ENCODE measurements around the gene WNT5B.

The WNT5B gene

DNA sequence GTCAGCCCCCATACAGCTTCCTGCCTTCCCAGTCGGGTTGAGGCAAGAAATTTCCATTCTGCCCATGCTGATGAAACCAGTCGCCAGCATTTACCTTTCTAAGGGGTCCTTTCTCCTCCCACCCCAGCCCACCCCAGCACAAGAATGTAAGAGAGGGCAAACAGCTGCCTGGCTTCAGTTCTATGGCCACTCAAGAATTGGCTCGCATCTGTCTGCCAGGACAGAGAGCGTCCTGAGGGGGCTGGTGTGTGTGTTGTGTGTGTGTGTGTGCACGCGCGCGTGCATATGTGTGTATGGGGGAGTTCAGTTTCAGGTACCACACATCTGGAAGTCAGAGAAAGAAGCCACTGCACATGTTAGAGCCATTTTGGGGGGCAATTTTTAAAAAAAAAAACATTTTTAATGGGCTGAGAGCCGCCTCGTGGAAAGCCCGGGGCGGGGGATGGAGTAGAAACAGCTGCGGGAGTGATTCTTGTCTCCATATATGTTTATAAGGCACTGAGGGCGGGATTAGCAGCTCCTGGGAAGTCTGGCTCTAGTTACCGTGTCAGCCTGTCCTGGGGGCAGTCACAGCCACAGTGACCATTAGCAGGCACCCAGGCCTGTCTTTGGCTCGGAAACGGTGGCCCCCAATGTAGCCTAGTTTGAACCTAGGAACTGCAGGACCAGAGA, at the start of gene WNT5B:
TSS of gene WNT5B (plus strand) at position 566 of the 672 bp plus-strand sequence. CDS start 2,124 bp downstream, outside the sequence.
- no peak for DNase-seq (ENCODE audit: extremely low read depth in 1 of 2, low read depth in 1 of 2)

DNA sequence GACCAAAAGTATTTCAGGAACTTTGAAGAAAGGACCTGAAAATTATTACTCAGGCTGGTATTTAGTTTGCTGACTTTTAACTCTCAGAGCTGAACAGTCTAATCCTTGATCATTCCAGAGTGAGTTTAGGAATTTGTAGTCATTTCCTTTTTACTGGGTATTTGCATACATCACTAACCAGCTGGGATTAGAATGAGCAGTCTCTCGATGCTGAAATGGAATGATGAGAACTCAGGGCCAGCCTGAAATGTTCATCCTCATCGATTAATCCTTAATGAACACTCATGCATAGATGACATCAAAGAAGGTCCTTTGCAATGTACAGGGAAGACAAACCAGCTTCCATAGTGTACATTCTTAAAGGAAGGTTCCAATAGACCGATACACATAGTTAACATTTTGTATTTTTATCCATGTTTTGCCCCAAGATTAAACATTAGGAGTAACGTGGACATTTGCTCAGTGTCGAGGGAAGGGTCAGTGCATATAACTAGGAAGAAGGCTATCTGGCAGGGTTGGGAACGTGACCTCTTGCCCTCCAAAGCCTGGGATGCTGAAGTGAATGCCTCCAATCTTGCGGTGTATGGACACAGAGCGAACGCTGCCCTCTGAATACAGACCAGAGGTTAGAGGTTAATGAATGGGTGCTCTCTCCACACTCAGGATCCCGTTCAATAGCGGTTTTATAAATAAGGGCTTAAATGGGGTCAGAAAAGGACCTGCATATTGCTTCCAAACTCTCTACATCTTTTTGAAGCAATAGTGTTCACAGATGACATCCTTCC, 49.2 kb upstream of the WNT5B start:
- DNase-seq (ENCODE audit: extremely low read depth in 1 of 2, low read depth in 1 of 2), result no peak

DNA sequence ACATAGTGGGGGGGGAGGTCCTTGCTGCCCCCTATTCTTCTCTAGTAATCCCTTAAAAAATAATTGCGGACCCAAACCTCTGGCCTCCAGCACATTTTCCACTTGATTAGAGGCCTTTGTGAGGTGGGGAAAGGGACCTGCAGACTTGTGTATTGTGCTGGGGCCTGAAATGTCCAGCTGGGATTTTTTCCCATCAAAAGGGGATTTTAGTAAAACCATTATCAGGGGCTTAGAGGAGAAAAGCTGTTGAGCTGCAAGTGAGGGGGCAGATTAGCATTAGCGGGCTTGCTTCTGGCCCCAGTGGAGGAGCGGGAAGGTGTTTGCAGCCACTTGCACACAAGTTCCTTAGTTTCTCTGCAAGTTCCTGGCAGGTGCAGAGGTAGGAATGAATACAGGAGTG, 48.5 kb upstream of the WNT5B start:
- no peak for DNase-seq (ENCODE audit: extremely low read depth in 1 of 2, low read depth in 1 of 2)

DNA sequence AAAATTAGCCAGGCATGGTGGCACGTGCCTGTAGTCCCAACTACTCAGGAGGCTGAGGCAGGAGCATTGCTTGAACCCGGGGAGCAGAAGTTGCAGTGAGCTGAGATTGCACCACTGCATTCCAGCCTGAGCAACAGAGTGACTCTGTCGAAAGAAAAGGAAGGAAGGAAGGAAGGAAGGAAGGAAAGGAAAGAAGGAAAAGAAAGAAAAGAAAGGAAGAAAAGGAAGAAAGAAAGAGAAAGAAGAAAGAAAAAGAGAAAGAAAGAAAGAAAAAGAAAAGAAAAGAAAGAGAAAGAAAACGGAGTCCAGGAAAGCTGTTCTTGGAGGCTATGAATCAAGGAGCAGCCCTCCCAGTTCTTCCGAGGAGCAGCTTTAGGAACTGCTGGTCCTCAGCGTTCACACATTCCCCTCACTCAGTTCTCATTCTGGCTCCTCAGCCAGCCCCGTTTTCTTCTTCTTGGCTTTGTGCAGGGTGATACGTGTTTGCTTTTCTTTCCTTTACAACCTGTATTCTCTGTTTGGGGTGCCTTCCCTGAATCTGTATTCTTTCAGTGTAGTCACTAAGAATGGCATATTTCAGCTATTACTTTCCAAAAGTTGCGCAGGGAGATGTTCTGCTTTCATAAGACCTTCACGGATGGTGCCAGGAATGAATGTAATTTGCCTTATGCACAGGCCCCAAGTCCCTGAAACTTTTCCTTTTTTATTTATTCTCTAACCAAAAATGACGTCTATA, 46.9 kb upstream of the WNT5B start:
- DNase-seq (ENCODE audit: extremely low read depth in 1 of 2, low read depth in 1 of 2), result no peak

DNA sequence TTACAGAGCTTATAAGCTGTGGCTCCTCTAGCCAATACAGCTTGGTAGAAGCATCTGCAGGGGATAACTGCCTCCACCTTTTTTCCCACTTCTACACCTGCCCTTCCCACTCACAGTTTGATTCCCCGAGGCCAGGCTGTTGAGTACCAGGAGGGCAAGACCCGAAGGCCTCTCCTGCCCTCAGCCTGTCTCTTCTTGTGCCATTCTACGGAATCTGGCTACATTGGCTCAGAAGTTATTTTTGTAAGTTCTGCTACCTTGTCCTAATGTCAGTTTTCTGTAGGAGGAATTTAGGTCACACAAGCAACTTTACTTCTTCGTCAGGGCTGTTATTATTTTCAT, 46.4 kb upstream of the WNT5B start:
- no peak for DNase-seq (ENCODE audit: extremely low read depth in 1 of 2, low read depth in 1 of 2)

DNA sequence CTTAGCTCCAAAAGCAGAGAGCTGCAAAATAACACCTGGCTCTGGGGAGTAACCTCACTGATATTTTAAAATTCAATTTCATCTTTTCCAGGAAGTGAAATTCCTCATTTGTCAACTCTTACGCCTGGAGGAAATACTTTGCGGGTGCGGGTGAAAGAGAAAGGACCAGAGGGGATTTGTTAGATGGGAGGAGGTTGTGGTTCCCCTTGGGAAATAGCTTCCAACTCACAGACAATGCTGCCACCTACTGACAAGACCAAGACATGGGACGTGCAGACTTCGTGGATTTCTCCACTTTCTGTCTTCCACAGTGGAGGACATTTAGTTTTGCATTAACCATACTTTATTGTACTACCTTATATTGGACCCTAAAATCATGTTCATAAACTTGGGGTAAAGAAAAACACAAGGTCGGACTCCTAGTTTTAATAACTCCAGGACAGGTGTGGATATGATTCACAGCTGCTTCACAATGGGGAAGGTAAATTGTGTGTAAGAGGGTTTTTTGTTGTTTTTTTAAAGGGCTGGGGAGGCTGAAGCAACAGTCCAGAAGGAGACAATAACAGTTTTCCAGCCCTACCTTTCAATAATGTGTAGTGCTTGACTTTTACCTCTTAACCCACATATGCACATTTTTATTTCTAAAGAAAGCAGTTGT, 45.5 kb upstream of the WNT5B start:
- DNase-seq (ENCODE audit: extremely low read depth in 1 of 2, low read depth in 1 of 2), result peak in 1 of 2 donors; percentile 48

DNA sequence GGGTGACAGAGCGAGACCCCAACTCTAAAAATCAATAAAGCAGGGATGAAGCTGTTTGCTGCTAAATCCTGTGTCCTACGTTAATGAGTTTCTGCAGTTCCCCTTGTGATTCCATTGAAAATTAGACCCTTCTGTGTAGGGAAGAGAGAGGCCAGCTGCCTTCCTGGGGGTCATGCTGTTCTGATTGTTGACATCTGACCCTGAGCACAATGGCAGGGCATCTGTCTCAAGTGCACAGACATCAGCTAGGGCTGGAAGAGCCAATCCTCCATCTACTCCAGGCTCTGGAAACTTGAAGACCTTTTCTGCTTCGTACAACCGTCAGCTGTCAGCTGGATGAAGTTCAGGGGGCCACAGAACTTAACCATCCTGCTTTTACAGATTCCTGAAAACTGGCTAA, 44.7 kb upstream of the WNT5B start:
- no peak for DNase-seq (ENCODE audit: extremely low read depth in 1 of 2, low read depth in 1 of 2)

DNA sequence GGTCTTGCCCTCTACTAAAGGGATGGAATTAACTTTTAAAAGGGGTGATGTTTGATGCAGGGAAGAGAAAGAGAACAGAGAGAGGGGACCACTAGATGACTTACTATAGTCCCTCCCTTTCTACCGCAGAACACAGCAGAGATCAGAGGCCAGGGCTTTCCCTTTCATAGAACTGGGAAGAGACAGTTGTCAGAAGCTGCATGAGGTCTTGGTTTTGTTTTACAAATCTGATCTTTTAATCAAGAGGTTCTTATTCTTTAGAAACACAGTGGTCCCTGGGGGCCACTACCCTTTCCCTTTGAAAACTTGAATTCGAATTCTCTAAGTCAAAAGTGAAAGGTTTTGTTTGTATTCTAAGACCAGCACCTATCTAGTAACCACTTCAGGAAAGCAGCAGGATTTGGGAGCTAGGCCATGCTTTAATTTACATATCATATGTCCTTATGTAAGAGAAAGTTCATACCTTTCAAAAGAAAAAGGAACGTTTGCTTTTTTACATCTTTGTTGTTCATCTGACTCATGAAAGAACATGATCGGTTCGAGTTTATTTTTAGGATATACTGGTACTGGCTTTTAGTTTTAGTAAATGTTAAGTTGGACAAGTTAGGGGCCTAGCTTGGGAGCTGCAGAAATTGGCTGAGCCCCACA, 41.0 kb upstream of the WNT5B start:
- DNase-seq (ENCODE audit: extremely low read depth in 1 of 2, low read depth in 1 of 2), result no peak

DNA sequence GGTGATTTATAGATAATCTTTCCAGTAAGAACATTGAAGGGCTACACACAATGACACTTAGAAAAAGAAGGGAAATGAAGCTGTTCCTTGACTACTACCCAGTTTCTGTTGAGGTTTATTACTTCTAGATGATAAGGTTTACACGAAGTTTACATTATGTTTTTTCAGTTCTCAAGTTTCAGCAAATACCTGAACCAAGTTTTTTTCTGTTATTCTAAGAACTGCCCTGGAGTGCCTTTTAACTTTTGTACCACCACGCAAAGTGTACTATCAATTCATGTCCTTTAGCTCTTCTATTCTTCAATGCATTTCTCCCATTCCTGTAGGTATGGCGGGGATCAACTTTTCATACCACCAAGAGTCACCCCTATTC, 40.5 kb upstream of the WNT5B start:
- DNase-seq (ENCODE audit: extremely low read depth in 1 of 2, low read depth in 1 of 2), result no peak

DNA sequence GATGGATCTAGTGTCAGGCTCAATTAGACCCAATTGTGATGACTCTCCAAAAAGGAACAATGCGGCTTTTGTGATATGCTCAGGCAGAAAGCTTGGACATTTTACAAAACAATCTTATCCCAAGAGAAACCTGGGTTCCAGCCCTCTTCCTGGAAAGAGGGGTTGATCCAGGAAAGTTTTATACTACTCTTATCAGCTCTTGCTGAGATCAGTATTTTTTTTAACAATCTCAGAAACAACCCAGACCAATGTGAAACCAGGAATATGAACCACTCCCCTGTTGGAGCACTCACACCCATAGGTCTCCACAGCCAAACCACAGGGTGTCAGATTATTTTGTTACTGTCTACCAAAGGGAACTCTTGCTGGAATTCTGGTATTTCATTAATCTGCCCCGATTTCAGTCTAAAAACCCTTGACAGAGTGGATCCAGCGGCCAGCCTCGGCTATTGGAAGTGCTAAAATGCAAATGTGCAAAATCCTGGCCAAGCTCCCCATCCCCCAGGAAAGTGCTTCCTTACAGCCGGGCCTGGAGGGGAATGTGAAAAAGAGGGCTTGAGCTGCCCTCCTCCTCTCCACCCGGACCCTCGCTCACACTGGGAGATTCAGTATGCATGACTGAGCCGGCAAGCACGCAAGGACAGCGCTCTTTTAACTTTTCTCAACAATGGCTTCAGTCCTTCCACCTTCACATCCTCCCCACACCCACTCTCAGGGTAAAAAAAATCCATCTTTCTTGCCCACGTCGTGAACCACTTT, 38.6 kb upstream of the WNT5B start:
- no peak for DNase-seq (ENCODE audit: extremely low read depth in 1 of 2, low read depth in 1 of 2)

DNA sequence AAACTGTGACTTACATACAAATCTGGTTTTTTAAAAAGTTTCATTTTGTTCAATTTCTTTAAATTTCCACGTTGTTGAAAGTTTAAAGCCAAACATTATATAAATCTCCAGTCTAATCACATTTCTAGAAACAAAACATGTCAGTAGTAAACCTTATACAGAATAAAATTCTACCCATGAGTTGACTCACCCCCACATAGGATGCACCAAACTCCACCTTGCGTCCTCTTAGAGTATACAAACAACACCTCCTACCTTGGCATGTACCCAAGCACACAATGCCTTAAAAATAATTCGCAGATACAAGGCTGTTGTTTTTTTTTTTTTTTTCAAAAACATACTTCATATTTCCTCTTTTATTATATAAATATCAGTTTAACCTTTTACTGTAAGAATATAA, 38.0 kb upstream of the WNT5B start:
- DNase-seq (ENCODE audit: extremely low read depth in 1 of 2, low read depth in 1 of 2), result no peak

DNA sequence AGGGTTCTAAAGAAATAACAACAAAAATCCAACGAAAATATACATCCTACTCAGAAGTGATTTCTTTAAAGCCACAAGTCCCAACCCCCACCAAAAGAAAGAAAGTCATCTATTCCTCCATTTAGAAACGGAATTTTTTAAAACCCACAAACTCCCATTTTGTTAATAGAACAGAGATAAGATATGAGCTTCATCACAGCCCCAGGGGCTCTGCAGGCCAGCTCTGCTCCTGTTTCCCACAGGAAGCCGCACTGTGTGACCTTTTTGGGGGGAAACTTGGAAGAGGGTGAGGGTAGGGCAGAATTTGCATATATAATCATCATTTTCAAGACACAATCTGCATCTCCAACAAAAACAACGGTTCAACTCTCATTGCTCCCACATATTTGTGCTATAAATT, 37.5 kb upstream of the WNT5B start:
- no peak for DNase-seq (ENCODE audit: extremely low read depth in 1 of 2, low read depth in 1 of 2)

DNA sequence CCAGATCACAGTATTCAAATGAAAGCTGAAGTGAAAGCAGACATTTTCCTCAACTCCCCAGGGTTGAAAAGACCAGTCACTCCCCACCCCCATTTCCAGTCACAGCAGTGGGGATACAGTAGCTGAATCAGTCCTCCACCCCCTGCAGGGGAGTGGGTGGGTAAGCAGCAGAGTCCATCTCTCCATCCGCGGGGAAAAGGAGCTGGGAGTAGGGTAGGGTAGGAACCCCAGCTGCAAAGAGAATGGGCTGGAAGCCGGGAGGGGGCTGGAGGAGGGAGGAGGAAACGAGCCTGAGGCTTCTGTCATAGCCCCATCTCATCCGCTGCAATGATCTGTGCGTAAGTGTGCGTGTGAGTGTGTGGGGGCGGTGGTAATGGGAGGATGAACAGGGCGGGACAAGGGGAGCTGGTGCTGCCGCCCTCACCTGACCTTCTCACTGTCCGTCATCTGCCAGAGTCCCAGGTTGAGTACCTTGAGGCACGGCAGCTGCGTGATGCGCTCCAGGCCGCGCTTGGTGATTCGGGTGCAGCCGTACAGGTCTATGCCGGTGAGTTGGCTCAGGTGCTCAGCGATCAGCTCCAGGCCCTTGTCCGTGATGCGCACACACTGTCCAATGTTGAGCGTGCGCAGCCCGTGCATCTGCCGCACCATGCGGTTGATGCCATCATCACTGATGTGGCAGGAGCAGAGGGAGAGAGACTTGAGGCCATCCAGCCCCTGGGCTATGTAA, 36.4 kb upstream of the WNT5B start:
- DNase-seq (ENCODE audit: extremely low read depth in 1 of 2, low read depth in 1 of 2), result peak in 1 of 2 donors; percentile 63

DNA sequence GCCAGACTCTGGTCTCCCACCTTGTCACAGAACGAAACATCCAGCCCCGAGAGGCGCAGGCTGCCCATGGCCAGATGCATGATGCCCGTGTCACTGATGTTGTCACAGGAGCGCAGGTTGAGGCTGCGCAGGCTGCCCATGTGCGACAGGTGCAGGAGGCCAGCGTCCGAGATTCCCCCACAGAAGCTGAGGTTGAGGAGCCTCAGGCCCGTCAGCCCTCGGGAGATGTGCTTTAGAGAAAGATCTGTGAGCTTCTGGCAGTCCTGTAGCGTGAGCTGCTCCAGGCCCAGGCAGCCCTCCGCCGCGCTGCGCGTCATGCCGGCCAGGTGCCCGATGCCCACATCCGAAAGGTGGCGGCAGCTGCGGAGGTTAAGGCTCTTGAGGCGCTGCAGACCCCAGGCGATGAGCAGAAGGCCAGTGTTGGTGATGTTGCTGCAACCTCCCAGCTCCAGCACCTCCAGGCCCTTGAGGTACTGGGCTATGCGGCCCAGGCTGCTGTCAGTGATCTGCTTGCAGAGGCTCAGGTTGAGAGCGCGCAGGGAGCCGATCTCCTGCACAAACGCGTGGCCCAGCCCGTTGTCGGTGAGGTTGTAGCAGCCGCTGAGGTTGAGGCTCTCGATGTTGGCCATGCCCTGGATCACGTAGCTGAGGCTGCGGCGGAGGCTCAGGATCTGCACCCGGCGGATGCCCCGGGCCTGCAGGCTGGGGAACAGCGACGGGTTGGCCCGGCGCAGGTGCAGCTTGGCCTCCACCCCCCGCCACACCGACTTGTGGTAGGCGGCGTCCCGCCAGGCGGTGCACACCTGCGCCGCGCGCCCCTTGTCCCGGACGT, 35.6 kb upstream of the WNT5B start:
- no peak for DNase-seq (ENCODE audit: extremely low read depth in 1 of 2, low read depth in 1 of 2)

DNA sequence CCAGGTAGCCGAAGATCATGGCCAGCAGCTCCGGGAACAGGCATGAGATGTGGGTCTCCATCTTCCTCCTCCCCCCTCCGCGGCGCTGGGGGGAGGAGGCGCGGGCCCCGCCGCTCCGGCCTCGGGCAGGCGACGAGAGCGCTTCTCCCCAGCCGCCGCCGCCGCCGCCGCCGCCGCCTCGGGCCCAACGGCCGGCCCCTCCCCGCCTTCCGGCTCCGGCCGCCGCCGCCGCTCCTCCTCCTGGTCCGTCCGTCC, 35.1 kb upstream of the WNT5B start:
- no peak for DNase-seq (ENCODE audit: extremely low read depth in 1 of 2, low read depth in 1 of 2)

DNA sequence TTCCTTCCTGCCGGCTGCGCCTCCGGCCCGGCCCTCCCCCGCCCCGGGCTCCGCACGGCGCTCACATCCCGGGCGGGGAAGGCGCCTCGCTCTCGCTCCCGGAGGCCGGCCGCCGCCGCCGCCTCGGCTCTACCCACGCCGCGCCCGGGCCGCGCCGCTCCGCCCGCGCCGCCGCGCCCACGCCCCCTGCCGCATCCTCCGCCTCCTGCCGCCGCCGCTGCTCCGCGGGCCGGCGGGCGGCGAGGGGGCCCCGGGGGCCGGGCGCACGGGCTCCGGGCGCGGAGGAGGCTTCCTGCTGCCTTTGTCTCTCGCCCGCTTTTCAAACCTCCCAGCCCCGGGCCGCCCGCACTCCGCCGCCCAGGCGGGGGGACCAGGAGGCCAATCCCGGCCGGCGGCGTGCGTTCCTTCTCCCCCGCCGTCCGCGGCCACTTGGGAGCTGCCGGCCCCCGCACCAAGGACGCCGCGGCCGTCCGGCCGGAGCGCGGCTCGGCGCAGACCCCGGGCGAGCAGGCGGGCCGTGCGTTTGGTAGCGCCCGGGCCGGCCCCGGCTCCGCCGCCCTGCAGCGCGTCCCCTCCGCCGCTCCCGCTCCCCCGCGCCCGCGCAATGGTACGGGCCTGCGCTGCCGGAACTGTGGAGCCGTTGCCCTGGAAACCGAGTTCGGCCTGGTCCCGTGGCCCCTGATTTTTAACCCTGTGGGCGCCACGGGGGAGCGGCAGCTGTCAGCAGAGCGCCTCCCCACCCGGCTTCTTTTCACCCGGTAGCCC, 34.6 kb upstream of the WNT5B start, which contains the start of gene FBXL14:
TSS of gene FBXL14 (minus strand) at position 321 of the 765 bp plus-strand sequence. CDS start 515 bp downstream, outside the sequence.
- DNase-seq (ENCODE audit: extremely low read depth in 1 of 2, low read depth in 1 of 2), result peak; percentile 72 to 77

DNA sequence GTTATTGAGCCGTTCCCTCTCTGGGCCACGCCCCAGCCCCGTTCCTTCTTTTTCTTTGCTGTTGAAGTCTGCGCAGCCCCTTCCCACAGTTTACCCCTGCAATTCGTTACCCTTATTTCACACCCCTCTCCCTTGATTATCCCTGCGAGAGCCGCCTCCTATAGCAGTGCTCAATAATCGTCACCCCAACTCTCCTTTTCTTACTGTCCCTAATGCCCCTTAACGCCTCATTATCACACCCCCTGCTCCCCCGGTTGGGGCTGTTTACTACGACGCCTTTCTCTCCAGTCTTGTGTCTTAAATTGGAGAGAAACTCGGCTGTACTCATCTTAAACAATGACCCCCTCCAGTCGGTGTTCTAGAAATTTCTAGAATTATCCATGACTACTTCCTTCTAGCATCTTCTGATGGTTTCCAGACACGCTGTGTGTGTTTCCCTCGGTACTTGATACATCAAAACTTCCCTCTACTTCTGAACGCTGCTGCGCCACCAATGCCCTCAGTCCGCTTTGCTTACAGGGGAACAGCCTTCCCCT, 33.9 kb upstream of the WNT5B start:
- no peak for DNase-seq (ENCODE audit: extremely low read depth in 1 of 2, low read depth in 1 of 2)

Measured in stimulated activated CD8-positive, alpha-beta memory T cell treated with anti-CD3 and anti-CD28 coated beads, Interleukin-7, amount 100 ng/mL, for 48 hours (primary cell).